SK-N-SH (cell line): Measurements from ENCODE around the gene KAT5. TPM values are rescaled to one million over a fixed set of nuclear protein-coding genes. Genes with fewer than 3 reads are reported as not detected.

Experiments
- CTCF ChIA-PET: fragments of 300-600, 350-600 bp; formaldehyde crosslinking; extraction: SDS; loops from one replicate; lab custom pipeline; 2021; lab: Yijun Ruan, JAX
- POLR2A ChIA-PET: fragments of 350-600 bp; sonication (Branson Sonifier 250); formaldehyde crosslinking; extraction: SDS; loops from one replicate; lab custom pipeline; 2020; ENCODE audit warnings: antibody characterized with exemption, inconsistent platforms; lab: Yijun Ruan, JAX
- DNase-seq: peaks from one replicate; pipeline ENCODE4 v3.0.0; 2012
- H2AFZ ChIP-seq: fragments of 200-600 bp; sonication (generic); 2 replicates; pipeline ENCODE4 v1.8.1; 2016; ENCODE audit warnings: antibody characterized with exemption, mild to moderate bottlenecking, low read depth
- H3F3A ChIP-seq: fragments of 200-600 bp; sonication (generic); replicated peaks from 2 replicates; pipeline ENCODE3; 2016; ENCODE audit warnings: antibody characterized with exemption, mild to moderate bottlenecking; ENCODE audit not compliant: insufficient read depth
- H3K27ac ChIP-seq, 2 experiments: fragments of 200-500 bp in 1 of 2; fragments of 200-600 bp in 1 of 2; sonication (Bioruptor generic) in 1 of 2; sonication (generic), shearing (Covaris generic) in 1 of 2; 2 replicates each; pipeline versions ENCODE4 v1.5.1 to v1.6.1; 2014 to 2016; ENCODE audit warnings: low read depth in 2 of 2, inconsistent platforms in 1 of 2, low read length in 1 of 2, mild to moderate bottlenecking in 1 of 2, mixed read lengths in 1 of 2
- H3K27me3 ChIP-seq: fragments of 200-600 bp; sonication (generic), shearing (Covaris generic); 2 replicates; pipeline ENCODE4 v1.6.1; 2016; ENCODE audit warnings: mixed run types; ENCODE audit not compliant: insufficient read depth
- H3K36me3 ChIP-seq, 2 experiments: fragments of 200-500 bp in 1 of 2; fragments of 200-600 bp in 1 of 2; sonication (Bioruptor generic) in 1 of 2; sonication (generic) in 1 of 2; replicated peaks in 1 of 2; 2 replicates each; pipeline versions ENCODE3 to v1.5.1; 2014 to 2016; ENCODE audit warnings: low read length in 1 of 2, mild to moderate bottlenecking in 1 of 2; ENCODE audit not compliant: insufficient read depth in 2 of 2, control insufficient read depth in 1 of 2
- H3K4me1 ChIP-seq, 2 experiments: fragments of 200-500 bp in 1 of 2; fragments of 200-600 bp in 1 of 2; sonication (Bioruptor generic) in 1 of 2; sonication (generic), shearing (Covaris generic) in 1 of 2; 2 replicates each; pipeline versions ENCODE4 v1.5.1 to v1.6.1; 2014 to 2016; ENCODE audit warnings: low read depth in 1 of 2, low read length in 1 of 2, mixed run types in 1 of 2; ENCODE audit not compliant: insufficient read depth in 2 of 2, control insufficient read depth in 1 of 2
- H3K4me2 ChIP-seq: fragments of 200-600 bp; sonication (generic), shearing (Covaris generic); 2 replicates; pipeline ENCODE4 v1.6.1; 2017; ENCODE audit warnings: mixed run types
- H3K4me3 ChIP-seq, 2 experiments: fragments of 200-500 bp in 1 of 2; fragments of 200-600 bp in 1 of 2; sonication (Bioruptor generic) in 1 of 2; sonication (generic), shearing (Covaris generic) in 1 of 2; 2 replicates each; pipeline versions ENCODE4 v1.5.1 to v1.8.1; 2014 to 2016; ENCODE audit warnings: low read depth in 2 of 2, inconsistent platforms in 1 of 2, low read length in 1 of 2, mild to moderate bottlenecking in 1 of 2, mixed read lengths in 1 of 2, moderate library complexity in 1 of 2
- H3K79me2 ChIP-seq: fragments of 200-600 bp; sonication (generic); 2 replicates; pipeline ENCODE4 v1.8.1; 2017; ENCODE audit warnings: mild to moderate bottlenecking; ENCODE audit not compliant: insufficient read depth
- H3K9ac ChIP-seq: fragments of 200-600 bp; sonication (generic); 2 replicates; pipeline ENCODE4 v1.6.1; 2017; ENCODE audit warnings: mixed run types
- H3K9me2 ChIP-seq: fragments of 200-600 bp; sonication (generic); 2 replicates; pipeline ENCODE4 v1.6.1; 2017; ENCODE audit warnings: mixed run types
- H3K9me3 ChIP-seq: fragments of 200-600 bp; sonication (generic); 2 replicates; pipeline ENCODE4 v1.6.1; 2017; ENCODE audit warnings: mixed run types, mild to moderate bottlenecking, moderate library complexity
- H4K20me1 ChIP-seq: fragments of 200-600 bp; sonication (generic); 2 replicates; pipeline ENCODE4 v1.6.1; 2017; ENCODE audit warnings: mild to moderate bottlenecking, mixed run types; ENCODE audit not compliant: insufficient read depth
- EP300 ChIP-seq, 2 experiments: IDR thresholded peaks; 2 replicates each; pipeline versions ENCODE4 v1.4.0 to v1.6.1; 2012; ENCODE audit warnings: borderline replicate concordance in 1 of 2, low read depth in 1 of 2, low read length in 1 of 2
- FOXJ3 ChIP-seq: sonication (generic); formaldehyde crosslinking; IDR thresholded peaks from 2 replicates; pipeline ENCODE4 v1.5.1; 2020; ENCODE audit warnings: mild to moderate bottlenecking, missing genetic modification reagents
- FOXM1 ChIP-seq: IDR thresholded peaks from 2 replicates; pipeline ENCODE4 v1.4.0; 2012; ENCODE audit warnings: low read depth, mild to moderate bottlenecking
- MXI1 ChIP-seq: IDR thresholded peaks from 2 replicates; pipeline ENCODE4 v1.6.1; 2012; ENCODE audit warnings: mild to moderate bottlenecking, low read depth, low read length, improper control_type of control experiment
- NRF1 ChIP-seq: IDR thresholded peaks from 2 replicates; pipeline ENCODE4 v1.6.1; 2012; ENCODE audit warnings: low read depth, mild to moderate bottlenecking, low read length
- POLR2AphosphoS5 ChIP-seq: IDR thresholded peaks from 2 replicates; pipeline ENCODE4 v1.6.1; 2012; ENCODE audit warnings: low read depth, low read length
- RAD21 ChIP-seq: IDR thresholded peaks from 2 replicates; pipeline ENCODE4 v1.6.1; 2012; ENCODE audit warnings: mild to moderate bottlenecking, low read length
- RCOR1 ChIP-seq: fragments of 150-350 bp; IDR thresholded peaks from 2 replicates; pipeline ENCODE4 v1.6.1; 2017; ENCODE audit warnings: antibody characterized with exemption, low read length
- RFX5 ChIP-seq: IDR thresholded peaks from 2 replicates; pipeline ENCODE4 v1.6.1; 2012; ENCODE audit warnings: mild to moderate bottlenecking, improper control_type of control experiment, low read length
- SMC3 ChIP-seq: IDR thresholded peaks from 2 replicates; pipeline ENCODE4 v1.6.1; 2012; ENCODE audit warnings: low read depth, low read length, improper control_type of control experiment
- TAF1 ChIP-seq: IDR thresholded peaks from 2 replicates; pipeline ENCODE4 v1.6.1; 2012; ENCODE audit warnings: low read depth, mild to moderate bottlenecking, low read length, moderate library complexity, borderline replicate concordance
- TCF12 ChIP-seq: IDR thresholded peaks from 2 replicates; pipeline ENCODE4 v1.4.0; 2012
- TEAD4 ChIP-seq: IDR thresholded peaks from 2 replicates; pipeline ENCODE4 v1.4.0; 2012; ENCODE audit warnings: mild to moderate bottlenecking, borderline replicate concordance; ENCODE audit not compliant: insufficient read depth
- YY1 ChIP-seq: IDR thresholded peaks from 2 replicates; pipeline ENCODE4 v1.4.0; 2012; ENCODE audit warnings: low read depth, mild to moderate bottlenecking
- WGBS: methylation state at CpG from one replicate; pipeline ENCODE4 v1.1.6; 2017; ENCODE audit warnings: low lambda C conversion rate; 5-methylcytosine and 5-hydroxymethylcytosine counted together
- polyA plus RNA-seq, 3 experiments: library from polyadenylated mRNA; depleted of rRNA; stranded (reverse); fragments of >200 nt; gene quantifications; 2 replicates each; pipeline ENCODE4 v1.2.3, GENCODE V29; 2012
- TF ChIP-seq, protein P1 (sequence below): fragments of 150-350 bp; IDR thresholded peaks from 2 replicates; pipeline ENCODE4 v1.6.1; 2017; ENCODE audit warnings: antibody characterized with exemption, low read length, low read depth, borderline replicate concordance
- TF ChIP-seq, protein P2 (sequence below): IDR thresholded peaks from 2 replicates; pipeline ENCODE4 v1.4.0; 2012; ENCODE audit warnings: low read depth, borderline replicate concordance
- TF ChIP-seq, protein P3 (sequence below): fragments of 150-350 bp; IDR thresholded peaks from 2 replicates; pipeline ENCODE4 v1.6.1; 2016; ENCODE audit warnings: mild to moderate bottlenecking, low read depth, low read length

Gene KAT5
- polyA plus RNA-seq, 1 of the 3 experiments (the other 2 are of a cell fraction): 51.9 TPM

DNA sequence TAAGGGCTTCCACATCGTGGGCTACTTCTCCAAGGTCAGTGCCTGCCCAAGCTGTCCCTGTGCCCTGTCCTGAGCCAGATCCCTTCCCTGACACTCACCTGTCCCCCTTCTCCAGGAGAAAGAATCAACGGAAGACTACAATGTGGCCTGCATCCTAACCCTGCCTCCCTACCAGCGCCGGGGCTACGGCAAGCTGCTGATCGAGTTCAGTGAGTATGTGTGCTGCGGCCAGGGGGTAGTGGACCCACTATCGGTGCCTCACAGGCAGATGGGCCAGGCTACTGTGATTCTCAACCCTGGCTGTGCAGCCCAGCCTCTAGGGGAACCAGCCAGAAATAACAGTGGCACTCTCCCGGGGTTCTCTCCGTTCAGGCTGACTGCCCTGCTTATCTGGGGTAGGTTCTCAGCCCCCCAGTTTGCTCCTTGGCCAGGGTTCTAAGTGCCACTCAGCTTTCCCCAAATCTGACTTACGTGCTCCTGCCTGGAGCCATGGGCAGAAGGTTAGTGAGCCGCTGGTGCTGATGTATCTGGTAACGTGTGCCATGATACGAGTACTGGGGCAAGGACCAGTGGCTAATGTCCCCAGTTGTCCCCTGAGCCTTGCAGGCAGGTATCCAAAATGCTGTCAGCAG is 4.8 kb downstream of the KAT5 start:
- H3K27me3 ChIP-seq: no peaks in the 10 kb centered on the region
- 98% methylated on average over 13 of the region's 14 CpGs for WGBS
- DNase-seq: no peak
- H3K79me2 ChIP-seq: peaks cover 46% of the 10 kb centered on the region
- no peak overlapping the region for H3K4me2 ChIP-seq
- no peak overlapping the region for H3K9ac ChIP-seq
- ChIA-PET POLR2A (interaction anchor here (0.6 kb wide), 1 partner anchor 99 kb away, joined by 3 read pairs; no protein-coding TSS in a partner anchor), CTCF (interaction anchor here (1.4 kb wide), 2 partner anchors 28 to 101 kb away, joined by 3 to 4 read pairs; no protein-coding TSS in a partner anchor)
- H3F3A ChIP-seq: peaks cover 1% of the 10 kb centered on the region
- H3K4me3 ChIP-seq: no peak overlapping the region
- H3K27ac ChIP-seq: no peak overlapping the region
- peaks cover 17% of the 10 kb centered on the region; the same call in 1 of the 2 replicates for H4K20me1 ChIP-seq
- no peak overlapping the region for H2AFZ ChIP-seq
- TF ChIP-seq TCF12: no peak
- H3K36me3 ChIP-seq: peaks cover 40 to 43% of the 10 kb centered on the region in 2 experiments
- H3K9me3 ChIP-seq: no peaks in the 10 kb centered on the region
- no peaks in the 10 kb centered on the region for H3K9me2 ChIP-seq
- peaks cover 13 to 26% of the 10 kb centered on the region in 2 experiments; a peak in 1 of 4 replicates for H3K4me1 ChIP-seq

DNA sequence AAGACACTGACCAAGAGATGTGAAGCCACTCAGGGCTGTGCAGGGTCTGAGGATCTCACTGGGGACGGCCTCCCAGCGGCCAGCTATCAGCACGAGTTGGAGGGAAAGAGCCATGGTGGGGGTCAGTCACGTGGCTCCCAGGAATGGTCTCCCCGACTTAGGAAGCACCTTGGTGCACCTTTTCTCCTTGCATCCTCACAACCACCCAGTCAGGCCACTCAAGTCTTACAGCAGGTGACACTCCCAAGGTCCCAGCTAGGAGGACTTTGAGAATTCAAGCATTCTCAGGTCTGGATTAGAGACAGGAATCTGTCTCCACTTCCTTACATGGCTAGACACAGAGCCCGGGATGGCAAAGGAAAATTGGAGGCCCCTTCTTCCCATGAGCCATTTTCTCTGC is 5.9 kb downstream of the KAT5 start:
- H3K4me3 ChIP-seq: no peak overlapping the region
- 92% methylated on average over 2 of the region's 6 CpGs for WGBS
- ChIA-PET POLR2A (no interaction called here), CTCF (interaction anchor here (1.2 to 1.4 kb wide), 2 partner anchors 27 to 101 kb away, joined by 3 read pairs; no protein-coding TSS in a partner anchor)
- H3K4me1 ChIP-seq: peaks cover 10 to 24% of the 10 kb centered on the region in 2 experiments; a peak in 1 of 4 replicates
- H3K79me2 ChIP-seq: peaks cover 42% of the 10 kb centered on the region
- H3K27me3 ChIP-seq: no peaks in the 10 kb centered on the region
- H3K9ac ChIP-seq: no peak overlapping the region
- no peak overlapping the region; the same call in 1 of the 2 replicates for H3K4me2 ChIP-seq
- no peaks in the 10 kb centered on the region for H3K9me3 ChIP-seq
- no peak for DNase-seq
- H3F3A ChIP-seq: peaks cover 6% of the 10 kb centered on the region
- H3K27ac ChIP-seq: no peak overlapping the region
- no peaks in the 10 kb centered on the region for H3K9me2 ChIP-seq
- H3K36me3 ChIP-seq: peaks cover 40 to 43% of the 10 kb centered on the region in 2 experiments
- H2AFZ ChIP-seq: no peak overlapping the region
- TF ChIP-seq POLR2AphosphoS5: no peak; the same call in 1 of the 2 replicates
- TF ChIP-seq MXI1: no peak
- no peak for TF ChIP-seq NRF1
- TF ChIP-seq TEAD4: no peak
- no peak for TF ChIP-seq TAF1
- H4K20me1 ChIP-seq: peaks cover 17% of the 10 kb centered on the region; the same call in 1 of the 2 replicates

DNA sequence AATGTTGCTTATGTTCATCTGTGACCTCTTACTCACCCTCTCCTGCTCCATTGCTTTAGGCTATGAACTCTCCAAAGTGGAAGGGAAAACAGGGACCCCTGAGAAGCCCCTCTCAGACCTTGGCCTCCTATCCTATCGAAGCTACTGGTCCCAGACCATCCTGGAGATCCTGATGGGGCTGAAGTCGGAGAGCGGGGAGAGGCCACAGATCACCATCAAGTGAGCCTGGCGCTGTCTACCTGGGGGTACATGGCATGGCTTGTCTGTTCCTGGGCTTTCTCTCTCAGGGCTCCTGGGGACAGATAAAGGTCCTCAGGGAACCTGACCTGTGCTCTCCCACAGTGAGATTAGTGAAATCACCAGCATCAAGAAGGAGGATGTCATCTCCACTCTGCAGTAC is 6.5 kb downstream of the KAT5 start:
- no peaks in the 10 kb centered on the region for H3K9me2 ChIP-seq
- H3K9ac ChIP-seq: no peak overlapping the region
- H2AFZ ChIP-seq: no peak overlapping the region
- H3K27me3 ChIP-seq: no peaks in the 10 kb centered on the region
- peak overlapping the region in 1 of 2 experiments; percentile 85; a peak in 1 of 4 replicates for H3K4me3 ChIP-seq
- peaks cover 6% of the 10 kb centered on the region for H3F3A ChIP-seq
- no peaks in the 10 kb centered on the region for H3K9me3 ChIP-seq
- H3K79me2 ChIP-seq: peaks cover 36% of the 10 kb centered on the region
- DNase-seq: no peak
- ChIA-PET POLR2A (no interaction called here), CTCF (interaction anchor here (0.7 to 2.6 kb wide), 3 partner anchors 99 to 115 kb away, joined by 3 to 34 read pairs (median 3); no protein-coding TSS in a partner anchor)
- WGBS: 71% methylated on average over 1 of the region's 4 CpGs
- H3K27ac ChIP-seq: no peak overlapping the region
- H3K36me3 ChIP-seq: peaks cover 35 to 43% of the 10 kb centered on the region in 2 experiments
- peak overlapping the region; percentile 96; the same call in 1 of the 2 replicates for H3K4me2 ChIP-seq
- peaks cover 17% of the 10 kb centered on the region; the same call in 1 of the 2 replicates for H4K20me1 ChIP-seq
- H3K4me1 ChIP-seq: peaks cover 7 to 19% of the 10 kb centered on the region in 2 experiments; a peak in 1 of 4 replicates
- TF ChIP-seq RFX5 (no peak), TEAD4 (no peak), SMC3 (no peak), YY1 (no peak), RAD21 (no peak), POLR2AphosphoS5 (no peak), EP300 (IDR thresholded peaks at IDR 0.05; ENCODE audit: borderline replicate concordance in 1 of 2, low read depth in 1 of 2, low read length in 1 of 2) (no peak), FOXM1 (no peak), FOXJ3 (CRISPR knock-in tag) (no peak), RCOR1 (no peak)
- TF ChIP-seq, protein P1, sequence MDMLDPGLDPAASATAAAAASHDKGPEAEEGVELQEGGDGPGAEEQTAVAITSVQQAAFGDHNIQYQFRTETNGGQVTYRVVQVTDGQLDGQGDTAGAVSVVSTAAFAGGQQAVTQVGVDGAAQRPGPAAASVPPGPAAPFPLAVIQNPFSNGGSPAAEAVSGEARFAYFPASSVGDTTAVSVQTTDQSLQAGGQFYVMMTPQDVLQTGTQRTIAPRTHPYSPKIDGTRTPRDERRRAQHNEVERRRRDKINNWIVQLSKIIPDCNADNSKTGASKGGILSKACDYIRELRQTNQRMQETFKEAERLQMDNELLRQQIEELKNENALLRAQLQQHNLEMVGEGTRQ: no peak
- TF ChIP-seq, protein P2, sequence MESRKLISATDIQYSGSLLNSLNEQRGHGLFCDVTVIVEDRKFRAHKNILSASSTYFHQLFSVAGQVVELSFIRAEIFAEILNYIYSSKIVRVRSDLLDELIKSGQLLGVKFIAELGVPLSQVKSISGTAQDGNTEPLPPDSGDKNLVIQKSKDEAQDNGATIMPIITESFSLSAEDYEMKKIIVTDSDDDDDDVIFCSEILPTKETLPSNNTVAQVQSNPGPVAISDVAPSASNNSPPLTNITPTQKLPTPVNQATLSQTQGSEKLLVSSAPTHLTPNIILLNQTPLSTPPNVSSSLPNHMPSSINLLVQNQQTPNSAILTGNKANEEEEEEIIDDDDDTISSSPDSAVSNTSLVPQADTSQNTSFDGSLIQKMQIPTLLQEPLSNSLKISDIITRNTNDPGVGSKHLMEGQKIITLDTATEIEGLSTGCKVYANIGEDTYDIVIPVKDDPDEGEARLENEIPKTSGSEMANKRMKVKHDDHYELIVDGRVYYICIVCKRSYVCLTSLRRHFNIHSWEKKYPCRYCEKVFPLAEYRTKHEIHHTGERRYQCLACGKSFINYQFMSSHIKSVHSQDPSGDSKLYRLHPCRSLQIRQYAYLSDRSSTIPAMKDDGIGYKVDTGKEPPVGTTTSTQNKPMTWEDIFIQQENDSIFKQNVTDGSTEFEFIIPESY: no peak
- TF ChIP-seq, protein P3, sequence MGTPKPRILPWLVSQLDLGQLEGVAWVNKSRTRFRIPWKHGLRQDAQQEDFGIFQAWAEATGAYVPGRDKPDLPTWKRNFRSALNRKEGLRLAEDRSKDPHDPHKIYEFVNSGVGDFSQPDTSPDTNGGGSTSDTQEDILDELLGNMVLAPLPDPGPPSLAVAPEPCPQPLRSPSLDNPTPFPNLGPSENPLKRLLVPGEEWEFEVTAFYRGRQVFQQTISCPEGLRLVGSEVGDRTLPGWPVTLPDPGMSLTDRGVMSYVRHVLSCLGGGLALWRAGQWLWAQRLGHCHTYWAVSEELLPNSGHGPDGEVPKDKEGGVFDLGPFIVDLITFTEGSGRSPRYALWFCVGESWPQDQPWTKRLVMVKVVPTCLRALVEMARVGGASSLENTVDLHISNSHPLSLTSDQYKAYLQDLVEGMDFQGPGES: no peak
